HG02938 (cell line): ENCODE data around the gene RUVBL2.
"Not testable (repeated sequence)": the region's sequence is repeated elsewhere in the genome, so short reads cannot be mapped to it uniquely, and the experiment has no call there.

ENCODE experiments used
- ATAC-seq: cut with Tn5 transposase; IDR thresholded peaks from one replicate; pipeline ENCODE4 v1.9.1; 2021; ENCODE audit warnings: mild to moderate bottlenecking, moderate library complexity; ENCODE audit not compliant: unreplicated experiment

Gene RUVBL2

GRCh38 chr19:49038557-49039276 is 45.0 kb downstream of the RUVBL2 start:
- ATAC-seq = not testable (repeated sequence)

GRCh38 chr19:49039736-49040135 is 46.0 kb downstream of the RUVBL2 start:
- not testable (repeated sequence) for ATAC-seq

- ATAC-seq = no peak
These were observed 48.5 kb downstream of the RUVBL2 start for GRCh38 chr19:49042177-49042576.

- ATAC-seq = not testable (repeated sequence)
These were observed 49.0 kb downstream of the RUVBL2 start for GRCh38 chr19:49042666-49043065.

GRCh38 chr19:49043548-49043947 is 49.9 kb downstream of the RUVBL2 start, which contains the start of gene CGB5:
Gene CGB5 (plus strand): TSS chr19:49043848. CDS start chr19:49044210, 362 bp downstream.
- ATAC-seq = not testable (repeated sequence)

- not testable (repeated sequence) for ATAC-seq
These were observed 55.3 kb downstream of the RUVBL2 start, which contains the start of gene CGB8 for GRCh38 chr19:49049011-49049410. Gene CGB8 (minus strand): TSS chr19:49049111. CDS start chr19:49048739, 372 bp downstream.

- not testable (repeated sequence) for ATAC-seq
These were observed 56.1 kb downstream of the RUVBL2 start for GRCh38 chr19:49049834-49050233.

GRCh38 chr19:49050376-49051033 is 56.8 kb downstream of the RUVBL2 start:
- ATAC-seq = not testable (repeated sequence)

GRCh38 chr19:49056101-49056901 is 62.6 kb downstream of the RUVBL2 start:
- no peak for ATAC-seq

- ATAC-seq = not testable (repeated sequence)
These were observed 63.4 kb downstream of the RUVBL2 start for GRCh38 chr19:49056902-49057596.

- no peak for ATAC-seq
These were observed 64.0 kb downstream of the RUVBL2 start, which contains the start of gene CGB7 for GRCh38 chr19:49057636-49058234. Gene CGB7 (minus strand): TSS chr19:49057749. CDS start chr19:49055375, 2,374 bp downstream.

GRCh38 chr19:49058562-49058961 is 64.9 kb downstream of the RUVBL2 start:
- no peak for ATAC-seq

GRCh38 chr19:49059053-49059452 is 65.4 kb downstream of the RUVBL2 start:
- ATAC-seq = no peak

- ATAC-seq = no peak
These were observed 67.3 kb downstream of the RUVBL2 start for GRCh38 chr19:49061000-49061399.

GRCh38 chr19:49061445-49061844 is 67.8 kb downstream of the RUVBL2 start:
- no peak for ATAC-seq

- no peak for ATAC-seq
These were observed 70.4 kb downstream of the RUVBL2 start for GRCh38 chr19:49064029-49064629.

- ATAC-seq = no peak
These were observed 71.3 kb downstream of the RUVBL2 start, which contains the start of gene NTF4 for GRCh38 chr19:49064768-49065611. Gene NTF4 (minus strand): TSS chr19:49064818. CDS start chr19:49061997, 2,821 bp downstream.
